Liver (tissue), 3 donors: Measurements from ENCODE around the gene ECSIT.

Experiments
- CTCF ChIP-seq: fragments of 150-350 bp; IDR thresholded peaks from 2 replicates; pipeline ENCODE4 v1.5.1; 2017; ENCODE audit warnings: improper control_type of control experiment, low read depth, low read length; ENCODE audit not compliant: missing input control
- EGR1 ChIP-seq, 2 donors: IDR thresholded peaks; 2 replicates each; pipeline ENCODE4 v1.6.1; 2016 to 2018; ENCODE audit warnings: antibody characterized with exemption in 2 of 2, low read depth in 2 of 2
- FOXA1 ChIP-seq: IDR thresholded peaks from 2 replicates; pipeline ENCODE4 v1.6.1; 2016; ENCODE audit warnings: antibody characterized with exemption
- GABPA ChIP-seq, 2 donors: IDR thresholded peaks in 1 of 2; conservative IDR thresholded peaks in 1 of 2; 2 replicates each; pipeline ENCODE4 v1.6.1; 2016; ENCODE audit warnings: antibody characterized with exemption in 2 of 2, mild to moderate bottlenecking in 1 of 2, moderate library complexity in 1 of 2
- HNF4G ChIP-seq: IDR thresholded peaks from 2 replicates; pipeline ENCODE4 v1.6.1; 2016; ENCODE audit warnings: antibody characterized with exemption
- JUND ChIP-seq, 2 donors: IDR thresholded peaks; 2 replicates each; pipeline ENCODE4 v1.6.1; 2016; ENCODE audit warnings: antibody characterized with exemption in 2 of 2
- MAX ChIP-seq: IDR thresholded peaks from 2 replicates; pipeline ENCODE4 v1.6.1; 2016; ENCODE audit warnings: antibody characterized with exemption
- RAD21 ChIP-seq, 2 donors: IDR thresholded peaks; 2 replicates each; pipeline ENCODE4 v1.6.1; 2016; ENCODE audit warnings: antibody characterized with exemption in 2 of 2, mild to moderate bottlenecking in 2 of 2
- SP1 ChIP-seq: IDR thresholded peaks from 2 replicates; pipeline ENCODE4 v1.6.1; 2018; ENCODE audit warnings: antibody characterized with exemption, mild to moderate bottlenecking
- TAF1 ChIP-seq: conservative IDR thresholded peaks from 2 replicates; pipeline ENCODE4 v1.6.1; 2016; ENCODE audit warnings: antibody characterized with exemption, mild to moderate bottlenecking
- YY1 ChIP-seq: IDR thresholded peaks from 2 replicates; pipeline ENCODE4 v1.6.1; 2016; ENCODE audit warnings: antibody characterized with exemption, mild to moderate bottlenecking
- ZBTB33 ChIP-seq: IDR thresholded peaks from 2 replicates; pipeline ENCODE4 v1.6.1; 2016; ENCODE audit warnings: antibody characterized with exemption
- TF ChIP-seq, protein P1 (sequence below): IDR thresholded peaks from 2 replicates; pipeline ENCODE4 v1.6.1; 2016; ENCODE audit warnings: antibody characterized with exemption, mild to moderate bottlenecking
- TF ChIP-seq, protein P2 (sequence below): IDR thresholded peaks from 2 replicates; pipeline ENCODE4 v1.6.1; 2016; ENCODE audit warnings: antibody characterized with exemption
- donor health status: healthy.
- donor health status: healthy.

DNA sequence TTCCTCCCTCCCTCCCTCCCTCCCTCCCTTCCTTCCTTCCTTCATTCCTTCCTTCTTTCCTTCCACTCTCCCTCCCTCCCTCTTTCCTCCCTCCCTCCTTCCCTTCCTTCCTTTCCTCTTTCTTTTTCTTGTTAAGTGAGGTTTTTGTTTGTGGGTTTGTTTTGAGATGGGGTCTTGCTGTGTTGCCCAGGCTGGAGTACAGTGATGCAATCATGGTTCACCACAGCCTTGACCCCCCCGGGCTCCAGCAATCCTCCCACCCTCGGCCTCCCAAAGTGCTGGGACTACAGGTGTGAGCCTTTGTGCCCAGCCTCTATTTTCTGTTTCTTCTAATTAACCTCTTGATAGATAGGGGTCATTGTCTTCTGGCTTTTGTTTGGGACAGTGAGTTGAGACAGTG is 67.5 kb downstream of the ECSIT start:
- TF ChIP-seq MAX (no peak), CTCF (no peak), TAF1 (no peak), YY1 (no peak), SP1 (no peak), GABPA (IDR thresholded peaks at IDR 0.05 in 1 of 2, conservative IDR thresholded peaks at IDR 0.05 in 1 of 2) (no peak), EGR1 (IDR thresholded peaks at IDR 0.05; ENCODE audit: low read depth in 2 of 2) (no peak), FOXA1 (no peak), ZBTB33 (no peak), JUND (IDR thresholded peaks at IDR 0.05) (no peak), RAD21 (IDR thresholded peaks at IDR 0.05) (no peak), HNF4G (no peak)
- TF ChIP-seq, protein P1, sequence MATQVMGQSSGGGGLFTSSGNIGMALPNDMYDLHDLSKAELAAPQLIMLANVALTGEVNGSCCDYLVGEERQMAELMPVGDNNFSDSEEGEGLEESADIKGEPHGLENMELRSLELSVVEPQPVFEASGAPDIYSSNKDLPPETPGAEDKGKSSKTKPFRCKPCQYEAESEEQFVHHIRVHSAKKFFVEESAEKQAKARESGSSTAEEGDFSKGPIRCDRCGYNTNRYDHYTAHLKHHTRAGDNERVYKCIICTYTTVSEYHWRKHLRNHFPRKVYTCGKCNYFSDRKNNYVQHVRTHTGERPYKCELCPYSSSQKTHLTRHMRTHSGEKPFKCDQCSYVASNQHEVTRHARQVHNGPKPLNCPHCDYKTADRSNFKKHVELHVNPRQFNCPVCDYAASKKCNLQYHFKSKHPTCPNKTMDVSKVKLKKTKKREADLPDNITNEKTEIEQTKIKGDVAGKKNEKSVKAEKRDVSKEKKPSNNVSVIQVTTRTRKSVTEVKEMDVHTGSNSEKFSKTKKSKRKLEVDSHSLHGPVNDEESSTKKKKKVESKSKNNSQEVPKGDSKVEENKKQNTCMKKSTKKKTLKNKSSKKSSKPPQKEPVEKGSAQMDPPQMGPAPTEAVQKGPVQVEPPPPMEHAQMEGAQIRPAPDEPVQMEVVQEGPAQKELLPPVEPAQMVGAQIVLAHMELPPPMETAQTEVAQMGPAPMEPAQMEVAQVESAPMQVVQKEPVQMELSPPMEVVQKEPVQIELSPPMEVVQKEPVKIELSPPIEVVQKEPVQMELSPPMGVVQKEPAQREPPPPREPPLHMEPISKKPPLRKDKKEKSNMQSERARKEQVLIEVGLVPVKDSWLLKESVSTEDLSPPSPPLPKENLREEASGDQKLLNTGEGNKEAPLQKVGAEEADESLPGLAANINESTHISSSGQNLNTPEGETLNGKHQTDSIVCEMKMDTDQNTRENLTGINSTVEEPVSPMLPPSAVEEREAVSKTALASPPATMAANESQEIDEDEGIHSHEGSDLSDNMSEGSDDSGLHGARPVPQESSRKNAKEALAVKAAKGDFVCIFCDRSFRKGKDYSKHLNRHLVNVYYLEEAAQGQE, result no peak
- TF ChIP-seq, protein P2, sequence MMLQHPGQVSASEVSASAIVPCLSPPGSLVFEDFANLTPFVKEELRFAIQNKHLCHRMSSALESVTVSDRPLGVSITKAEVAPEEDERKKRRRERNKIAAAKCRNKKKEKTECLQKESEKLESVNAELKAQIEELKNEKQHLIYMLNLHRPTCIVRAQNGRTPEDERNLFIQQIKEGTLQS, result no peak
